Adipocyte (in vitro differentiated cells): ENCODE data around the gene GALNT7.
A peak's percentile ranks its signal among the peaks of the same experiment; 100 is the strongest.

Experiments
- DNase-seq: peaks from one replicate; pipeline ENCODE4 v3.0.0-alpha.2; 2015; ENCODE audit warnings: low read depth
- H3K27me3 ChIP-seq: replicated peaks from 2 replicates; pipeline ENCODE4 v1.7.0; 2013; ENCODE audit warnings: mild to moderate bottlenecking, low read length, moderate library complexity; ENCODE audit not compliant: control insufficient read depth, insufficient read depth
- H3K36me3 ChIP-seq: 2 replicates; pipeline ENCODE4 v1.7.0; 2013; ENCODE audit warnings: low read length, mild to moderate bottlenecking, moderate library complexity; ENCODE audit not compliant: control insufficient read depth, insufficient read depth, severe bottlenecking
- H3K4me1 ChIP-seq: 2 replicates; pipeline ENCODE4 v1.7.0; 2013; ENCODE audit warnings: mild to moderate bottlenecking, low read length, moderate library complexity; ENCODE audit not compliant: control insufficient read depth, insufficient read depth
- H3K4me3 ChIP-seq: 2 replicates; pipeline ENCODE4 v1.7.0; 2013; ENCODE audit warnings: mild to moderate bottlenecking, low read length, moderate library complexity
- H3K9ac ChIP-seq: 2 replicates; pipeline ENCODE4 v1.7.0; 2013; ENCODE audit warnings: mild to moderate bottlenecking, low read length, moderate library complexity
- H3K9me3 ChIP-seq: 2 replicates; pipeline ENCODE4 v1.7.0; 2013; ENCODE audit warnings: mild to moderate bottlenecking, low read length, moderate library complexity; ENCODE audit not compliant: control insufficient read depth

The GALNT7 gene

GRCh38 chr4:173167758-173168395 is 734 bp upstream of the GALNT7 start:
- H3K36me3 ChIP-seq = no peaks in the 10 kb centered on the region
- DNase-seq = peak; percentile 56
- peak overlapping the region; percentile 74 for H3K9ac ChIP-seq
- H3K4me1 ChIP-seq = peaks cover 10% of the 10 kb centered on the region
- no peaks in the 10 kb centered on the region for H3K27me3 ChIP-seq
- no peaks in the 10 kb centered on the region for H3K9me3 ChIP-seq
- H3K4me3 ChIP-seq = peak overlapping the region; percentile 82

- H3K36me3 ChIP-seq = no peaks in the 10 kb centered on the region
- no peaks in the 10 kb centered on the region for H3K27me3 ChIP-seq
- DNase-seq = no peak
- peaks cover 10% of the 10 kb centered on the region for H3K4me1 ChIP-seq
- peak overlapping the region; percentile 82 for H3K4me3 ChIP-seq
- no peaks in the 10 kb centered on the region for H3K9me3 ChIP-seq
- H3K9ac ChIP-seq = peak overlapping the region; percentile 74
Observed at GRCh38 chr4:173169178-173169427, 492 bp downstream of the GALNT7 start.

- Histone ChIP-seq H3K4me1 (peaks cover 10% of the 10 kb centered on the region), H3K9ac (peak overlapping the region; percentile 74), H3K36me3 (no peaks in the 10 kb centered on the region), H3K9me3 (no peaks in the 10 kb centered on the region), H3K4me3 (peak overlapping the region; percentile 82), H3K27me3 (no peaks in the 10 kb centered on the region)
- peak; percentile 79 for DNase-seq
Observed at GRCh38 chr4:173169428-173170181, 994 bp downstream of the GALNT7 start.

- H3K9ac ChIP-seq = peak overlapping the region; percentile 74
- no peaks in the 10 kb centered on the region for H3K9me3 ChIP-seq
- H3K4me1 ChIP-seq = peaks cover 10% of the 10 kb centered on the region
- H3K27me3 ChIP-seq = no peaks in the 10 kb centered on the region
- H3K36me3 ChIP-seq = no peaks in the 10 kb centered on the region
- peak overlapping the region; percentile 82 for H3K4me3 ChIP-seq
- no peak for DNase-seq
Observed at GRCh38 chr4:173170182-173170778, 1.7 kb downstream of the GALNT7 start.

- no peak overlapping the region for H3K9ac ChIP-seq
- H3K36me3 ChIP-seq = no peaks in the 10 kb centered on the region
- no peak overlapping the region for H3K4me3 ChIP-seq
- peak; percentile 58 for DNase-seq
- no peaks in the 10 kb centered on the region for H3K27me3 ChIP-seq
- H3K4me1 ChIP-seq = peaks cover 10% of the 10 kb centered on the region
- no peaks in the 10 kb centered on the region for H3K9me3 ChIP-seq
Observed at GRCh38 chr4:173171098-173171497, 2.5 kb downstream of the GALNT7 start.

GRCh38 chr4:173171987-173172386 is 3.4 kb downstream of the GALNT7 start:
- H3K4me1 ChIP-seq = peaks cover 10% of the 10 kb centered on the region
- H3K27me3 ChIP-seq = no peaks in the 10 kb centered on the region
- H3K9me3 ChIP-seq = no peaks in the 10 kb centered on the region
- no peak overlapping the region for H3K4me3 ChIP-seq
- no peaks in the 10 kb centered on the region for H3K36me3 ChIP-seq
- H3K9ac ChIP-seq = no peak overlapping the region
- no peak for DNase-seq

GRCh38 chr4:173174184-173174583 is 5.6 kb downstream of the GALNT7 start:
- no peaks in the 10 kb centered on the region for H3K27me3 ChIP-seq
- H3K4me3 ChIP-seq = no peak overlapping the region
- DNase-seq = no peak
- no peaks in the 10 kb centered on the region for H3K36me3 ChIP-seq
- H3K9me3 ChIP-seq = no peaks in the 10 kb centered on the region
- peaks cover 17% of the 10 kb centered on the region for H3K4me1 ChIP-seq
- no peak overlapping the region for H3K9ac ChIP-seq

GRCh38 chr4:173174594-173175012 is 6.0 kb downstream of the GALNT7 start:
- Histone ChIP-seq H3K9me3 (no peaks in the 10 kb centered on the region), H3K9ac (no peak overlapping the region), H3K36me3 (no peaks in the 10 kb centered on the region), H3K4me1 (peaks cover 17% of the 10 kb centered on the region), H3K27me3 (no peaks in the 10 kb centered on the region), H3K4me3 (no peak overlapping the region)
- DNase-seq = no peak

- Histone ChIP-seq H3K36me3 (no peaks in the 10 kb centered on the region), H3K9ac (no peak overlapping the region), H3K4me3 (no peak overlapping the region), H3K27me3 (no peaks in the 10 kb centered on the region), H3K4me1 (peaks cover 12% of the 10 kb centered on the region), H3K9me3 (no peaks in the 10 kb centered on the region)
- no peak for DNase-seq
Observed at GRCh38 chr4:173176010-173176409, 7.4 kb downstream of the GALNT7 start.

GRCh38 chr4:173177232-173177631 is 8.6 kb downstream of the GALNT7 start:
- Histone ChIP-seq H3K4me1 (peaks cover 20% of the 10 kb centered on the region), H3K4me3 (no peak overlapping the region), H3K27me3 (no peaks in the 10 kb centered on the region), H3K9me3 (no peaks in the 10 kb centered on the region), H3K36me3 (no peaks in the 10 kb centered on the region), H3K9ac (no peak overlapping the region)
- DNase-seq = no peak

GRCh38 chr4:173178144-173178543 is 9.5 kb downstream of the GALNT7 start:
- no peaks in the 10 kb centered on the region for H3K36me3 ChIP-seq
- no peak overlapping the region for H3K9ac ChIP-seq
- H3K27me3 ChIP-seq = no peaks in the 10 kb centered on the region
- H3K9me3 ChIP-seq = no peaks in the 10 kb centered on the region
- no peak for DNase-seq
- no peak overlapping the region for H3K4me3 ChIP-seq
- H3K4me1 ChIP-seq = peaks cover 27% of the 10 kb centered on the region
